Measurements from ENCODE around the gene TIMM10.
"Not testable (repeated sequence)": the region's sequence is repeated elsewhere in the genome, so short reads cannot be mapped to it uniquely, and the experiment has no call there.

The TIMM10 gene

GRCh38 chr11:57541169-57541568 is 10.6 kb upstream of the TIMM10 start:
- no peak for DNase-seq (ENCODE audit: low spot score)

GRCh38 chr11:57539342-57539741 is 8.8 kb upstream of the TIMM10 start:
- no peak for DNase-seq (ENCODE audit: low spot score)

GRCh38 chr11:57536947-57537619 is 6.5 kb upstream of the TIMM10 start, which contains the start of gene SMTNL1:
SMTNL1 (plus strand) TSS chr11:57537595; CDS start chr11:57542643, 5,048 bp downstream.
- no peak for DNase-seq (ENCODE audit: low spot score)

GRCh38 chr11:57534449-57534848 is 3.9 kb upstream of the TIMM10 start:
- DNase-seq (ENCODE audit: low spot score), result not testable (repeated sequence)

GRCh38 chr11:57530215-57530595 is 349 bp downstream of the TIMM10 start:
- no peak for DNase-seq (ENCODE audit: low spot score)

- no peak for DNase-seq (ENCODE audit: low spot score)
These were observed 1.5 kb downstream of the TIMM10 start for GRCh38 chr11:57529012-57529411.

- DNase-seq (ENCODE audit: low spot score), result peak; percentile 77
These were observed 3.4 kb downstream of the TIMM10 start for GRCh38 chr11:57527056-57527631.

- DNase-seq (ENCODE audit: low spot score), result no peak
These were observed 7.1 kb downstream of the TIMM10 start for GRCh38 chr11:57523419-57523818.

GRCh38 chr11:57521116-57521515 is 9.4 kb downstream of the TIMM10 start:
- no peak for DNase-seq (ENCODE audit: low spot score)

- no peak for DNase-seq (ENCODE audit: low spot score)
These were observed 14.5 kb downstream of the TIMM10 start for GRCh38 chr11:57516061-57516443.

GRCh38 chr11:57515332-57516060 is 15.1 kb downstream of the TIMM10 start, which contains the start of gene SLC43A1:
SLC43A1 (minus strand) TSS chr11:57515702; CDS start chr11:57514111, 1,591 bp downstream.
- peak; percentile 4 for DNase-seq (ENCODE audit: low spot score)

GRCh38 chr11:57514538-57515331 is 15.8 kb downstream of the TIMM10 start:
- DNase-seq (ENCODE audit: low spot score), result peak; percentile 31

GRCh38 chr11:57513911-57514537 is 16.5 kb downstream of the TIMM10 start:
- no peak for DNase-seq (ENCODE audit: low spot score)

- DNase-seq (ENCODE audit: low spot score), result no peak
These were observed 17.1 kb downstream of the TIMM10 start for GRCh38 chr11:57513452-57513795.

GRCh38 chr11:57512646-57513451 is 17.7 kb downstream of the TIMM10 start:
- DNase-seq (ENCODE audit: low spot score), result no peak

GRCh38 chr11:57511741-57512430 is 18.7 kb downstream of the TIMM10 start:
- DNase-seq (ENCODE audit: low spot score), result no peak

- no peak for DNase-seq (ENCODE audit: low spot score)
These were observed 22.0 kb downstream of the TIMM10 start for GRCh38 chr11:57508341-57509170.

- no peak for DNase-seq (ENCODE audit: low spot score)
These were observed 24.0 kb downstream of the TIMM10 start for GRCh38 chr11:57506522-57506921.

GRCh38 chr11:57504511-57504910 is 26.0 kb downstream of the TIMM10 start:
- DNase-seq (ENCODE audit: low spot score), result no peak

- no peak for DNase-seq (ENCODE audit: low spot score)
These were observed 27.7 kb downstream of the TIMM10 start for GRCh38 chr11:57502870-57503269.
